GM18907 (cell line): ENCODE data around the gene FLAD1.

Source experiments
- ATAC-seq: cut with Tn5 transposase; IDR thresholded peaks from one replicate; pipeline ENCODE4 v1.9.1; 2021; ENCODE audit warnings: mild to moderate bottlenecking, moderate library complexity; ENCODE audit not compliant: unreplicated experiment

The FLAD1 gene

GRCh38 chr1:155002464-155003226 lies 19.5 kb downstream of the FLAD1 start, which contains the start of gene ZBTB7B:
Gene ZBTB7B, plus strand, starts transcription at chr1:155002802. Its CDS starts 11,859 bp downstream, at chr1:155014661.
- ATAC-seq = peak; percentile 0

- no peak for ATAC-seq
These were observed 20.2 kb downstream of the FLAD1 start for GRCh38 chr1:155003227-155003765.

GRCh38 chr1:155003766-155004351 lies 20.7 kb downstream of the FLAD1 start:
- no peak for ATAC-seq

- no peak for ATAC-seq
These were observed 21.4 kb downstream of the FLAD1 start for GRCh38 chr1:155004352-155005075.

- ATAC-seq = no peak
These were observed 22.2 kb downstream of the FLAD1 start for GRCh38 chr1:155005076-155006011.

GRCh38 chr1:155006601-155007101 lies 23.5 kb downstream of the FLAD1 start:
- ATAC-seq = no peak

GRCh38 chr1:155007251-155007828 lies 24.2 kb downstream of the FLAD1 start:
- no peak for ATAC-seq

GRCh38 chr1:155008015-155008941 lies 25.1 kb downstream of the FLAD1 start:
- ATAC-seq = no peak

GRCh38 chr1:155009221-155009711 lies 26.1 kb downstream of the FLAD1 start:
- no peak for ATAC-seq

- ATAC-seq = no peak
These were observed 26.6 kb downstream of the FLAD1 start for GRCh38 chr1:155009742-155010141.

GRCh38 chr1:155010211-155010918 lies 27.2 kb downstream of the FLAD1 start:
- no peak for ATAC-seq

- ATAC-seq = no peak
These were observed 27.9 kb downstream of the FLAD1 start for GRCh38 chr1:155011004-155011416.

- ATAC-seq = no peak
These were observed 28.4 kb downstream of the FLAD1 start for GRCh38 chr1:155011437-155012025.

- no peak for ATAC-seq
These were observed 28.9 kb downstream of the FLAD1 start for GRCh38 chr1:155012026-155012546.

- ATAC-seq = no peak
These were observed 29.8 kb downstream of the FLAD1 start for GRCh38 chr1:155012776-155013602.

- no peak for ATAC-seq
These were observed 30.5 kb downstream of the FLAD1 start for GRCh38 chr1:155013632-155014031.
